ENCODE results near the gene FTH1. TPM values are rescaled to one million over a fixed set of nuclear protein-coding genes. Genes with fewer than 3 reads are reported as not detected.

FTH1 gene
- total RNA-seq, 1 donor: 1,813 TPM

- no peak for DNase-seq (ENCODE audit: low read depth)
- H3K4me3 ChIP-seq (ENCODE audit: low read depth, low read length): peak overlapping the region; percentile 100
- TF ChIP-seq, protein P1, sequence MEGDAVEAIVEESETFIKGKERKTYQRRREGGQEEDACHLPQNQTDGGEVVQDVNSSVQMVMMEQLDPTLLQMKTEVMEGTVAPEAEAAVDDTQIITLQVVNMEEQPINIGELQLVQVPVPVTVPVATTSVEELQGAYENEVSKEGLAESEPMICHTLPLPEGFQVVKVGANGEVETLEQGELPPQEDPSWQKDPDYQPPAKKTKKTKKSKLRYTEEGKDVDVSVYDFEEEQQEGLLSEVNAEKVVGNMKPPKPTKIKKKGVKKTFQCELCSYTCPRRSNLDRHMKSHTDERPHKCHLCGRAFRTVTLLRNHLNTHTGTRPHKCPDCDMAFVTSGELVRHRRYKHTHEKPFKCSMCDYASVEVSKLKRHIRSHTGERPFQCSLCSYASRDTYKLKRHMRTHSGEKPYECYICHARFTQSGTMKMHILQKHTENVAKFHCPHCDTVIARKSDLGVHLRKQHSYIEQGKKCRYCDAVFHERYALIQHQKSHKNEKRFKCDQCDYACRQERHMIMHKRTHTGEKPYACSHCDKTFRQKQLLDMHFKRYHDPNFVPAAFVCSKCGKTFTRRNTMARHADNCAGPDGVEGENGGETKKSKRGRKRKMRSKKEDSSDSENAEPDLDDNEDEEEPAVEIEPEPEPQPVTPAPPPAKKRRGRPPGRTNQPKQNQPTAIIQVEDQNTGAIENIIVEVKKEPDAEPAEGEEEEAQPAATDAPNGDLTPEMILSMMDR (IDR thresholded peaks at IDR 0.05; ENCODE audit: insufficient read depth, low read length): no peak
These were observed 4.0 kb downstream of the FTH1 start for GRCh38 chr11:61963282-61964057.

DNA sequence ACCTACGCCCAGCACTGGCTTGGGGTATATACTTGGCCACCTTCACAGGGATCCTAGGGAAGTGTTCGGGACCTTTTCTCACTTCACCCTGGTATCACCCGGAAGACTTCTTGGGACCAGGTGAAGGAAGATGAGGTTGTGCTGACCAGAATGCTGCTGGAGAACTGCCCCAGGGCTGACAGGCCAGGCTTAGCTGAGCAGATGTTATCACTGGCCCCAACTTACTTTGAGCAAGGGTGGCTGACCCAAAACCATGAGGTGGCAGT lies 4.5 kb downstream of the FTH1 start:
- TF ChIP-seq, protein P1 (IDR thresholded peaks at IDR 0.05; ENCODE audit: insufficient read depth, low read length): no peak
- DNase-seq (ENCODE audit: low read depth): peak; percentile 87

DNA sequence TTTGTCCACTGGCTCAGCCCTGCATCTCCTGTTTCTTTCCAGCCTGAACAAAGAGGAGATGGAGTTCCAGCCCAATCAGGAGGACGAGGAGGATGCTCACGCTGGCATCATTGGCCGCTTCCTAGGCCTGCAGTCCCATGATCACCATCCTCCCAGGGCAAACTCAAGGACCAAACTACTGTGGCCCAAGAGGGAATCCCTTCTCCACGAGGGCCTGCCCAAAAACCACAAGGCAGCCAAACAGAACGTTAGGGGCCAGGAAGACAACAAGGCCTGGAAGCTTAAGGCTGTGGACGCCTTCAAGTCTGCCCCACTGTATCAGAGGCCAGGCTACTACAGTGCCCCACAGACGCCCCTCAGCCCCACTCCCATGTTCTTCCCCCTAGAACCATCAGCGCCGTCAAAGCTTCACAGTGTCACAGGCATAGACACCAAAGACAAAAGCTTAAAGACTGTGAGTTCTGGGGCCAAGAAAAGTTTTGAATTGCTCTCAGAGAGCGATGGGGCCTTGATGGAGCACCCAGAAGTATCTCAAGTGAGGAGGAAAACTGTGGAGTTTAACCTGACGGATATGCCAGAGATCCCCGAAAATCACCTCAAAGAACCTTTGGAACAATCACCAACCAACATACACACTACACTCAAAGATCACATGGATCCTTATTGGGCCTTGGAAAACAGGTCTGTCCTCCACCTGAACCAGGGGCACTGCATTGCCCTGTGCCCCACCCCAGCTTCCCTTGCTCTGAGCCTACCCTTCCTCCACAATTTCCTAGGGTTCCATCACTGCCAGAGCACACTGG lies 5.0 kb downstream of the FTH1 start:
- DNase-seq (ENCODE audit: low read depth): peak; percentile 67
- TF ChIP-seq, protein P1 (IDR thresholded peaks at IDR 0.05; ENCODE audit: insufficient read depth, low read length): no peak
- H3K4me3 ChIP-seq (ENCODE audit: low read depth, low read length): no peak overlapping the region

More for the DNA sequence above, 4.5 kb downstream of the FTH1 start:
- no peak overlapping the region for H3K4me3 ChIP-seq (ENCODE audit: low read depth, low read length)

DNA sequence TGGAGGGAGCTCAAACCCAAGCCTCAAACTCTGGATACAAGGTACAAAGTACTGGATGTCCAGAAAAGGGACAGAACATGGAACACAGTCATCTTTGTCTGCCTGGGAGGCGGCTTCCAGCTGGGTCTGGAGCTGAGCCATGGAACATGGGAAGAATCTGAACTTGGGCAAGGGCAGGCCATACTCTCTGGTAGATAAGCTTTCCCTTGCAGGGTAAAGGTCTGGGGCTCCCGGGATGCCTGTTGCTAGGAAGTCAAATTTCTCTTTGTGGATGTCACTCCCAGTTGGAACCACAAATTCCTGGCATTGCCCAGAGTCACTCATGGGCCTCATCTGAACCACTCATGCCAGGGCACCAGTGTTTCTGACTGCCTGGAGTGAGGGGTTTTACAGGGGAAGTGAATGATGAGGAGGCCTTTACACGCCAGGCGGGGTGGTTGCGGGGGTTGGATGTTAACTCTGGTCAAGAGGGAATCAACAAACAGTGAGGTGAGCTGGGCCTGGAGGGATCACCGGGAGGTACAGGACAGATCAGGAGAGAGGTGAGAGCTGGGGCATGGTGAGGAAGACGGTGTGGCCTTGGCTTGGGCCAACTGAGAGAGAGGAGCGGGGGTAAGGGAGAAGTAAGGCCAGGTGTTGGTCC lies 5.7 kb downstream of the FTH1 start:
- H3K4me3 ChIP-seq (ENCODE audit: low read depth, low read length): no peak overlapping the region
- TF ChIP-seq, protein P1 (IDR thresholded peaks at IDR 0.05; ENCODE audit: insufficient read depth, low read length): no peak
- DNase-seq (ENCODE audit: low read depth): peak; percentile 67

DNA sequence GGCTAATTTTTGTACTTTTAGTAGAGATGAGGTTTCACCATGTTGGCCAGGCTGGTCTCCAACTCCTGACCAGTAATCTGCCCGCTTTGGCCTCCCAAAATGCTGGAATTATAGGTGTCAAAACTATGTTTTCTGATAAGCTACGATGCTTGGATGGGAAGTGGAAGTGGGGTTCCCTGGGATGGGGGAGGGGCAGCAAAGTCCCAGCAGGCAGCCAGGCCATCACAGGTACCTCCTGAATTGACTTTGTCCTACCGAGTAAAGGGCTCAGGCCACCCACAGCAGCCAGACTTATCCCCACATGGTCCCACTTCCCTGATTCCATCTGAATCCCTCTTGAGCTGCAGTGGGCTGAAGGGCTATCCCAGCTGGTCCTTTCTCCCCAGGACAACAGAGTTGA lies 6.9 kb downstream of the FTH1 start:
- TF ChIP-seq, protein P1 (IDR thresholded peaks at IDR 0.05; ENCODE audit: insufficient read depth, low read length): no peak
- DNase-seq (ENCODE audit: low read depth): no peak
- no peak overlapping the region for H3K4me3 ChIP-seq (ENCODE audit: low read depth, low read length)

GRCh38 chr11:61959678-61960077 lies 7.8 kb downstream of the FTH1 start:
- TF ChIP-seq, protein P1 (IDR thresholded peaks at IDR 0.05; ENCODE audit: insufficient read depth, low read length): no peak
- no peak overlapping the region for H3K4me3 ChIP-seq (ENCODE audit: low read depth, low read length)
- no peak for DNase-seq (ENCODE audit: low read depth)

Data from fibroblast of the aortic adventitia (primary cell).